IPS-18c (cell line): Measurements from ENCODE around the gene CEP19.
A peak's percentile ranks its signal among the peaks of the same experiment; 100 is the strongest.
"Not testable (repeated sequence)": the region's sequence is repeated elsewhere in the genome, so short reads cannot be mapped to it uniquely, and the experiment has no call there.

Experiments used
- H3K4me3 ChIP-seq: 2 replicates; pipeline ENCODE4 v1.7.0; 2013; ENCODE audit warnings: low read depth, mild to moderate bottlenecking, low read length, moderate library complexity; ENCODE audit not compliant: insufficient read depth
- H3K9me3 ChIP-seq: one replicate; pipeline ENCODE4 v1.6.1; 2013; ENCODE audit warnings: mild to moderate bottlenecking, low read length, moderate library complexity; ENCODE audit not compliant: control insufficient read depth, insufficient read depth

The CEP19 gene, protein sequence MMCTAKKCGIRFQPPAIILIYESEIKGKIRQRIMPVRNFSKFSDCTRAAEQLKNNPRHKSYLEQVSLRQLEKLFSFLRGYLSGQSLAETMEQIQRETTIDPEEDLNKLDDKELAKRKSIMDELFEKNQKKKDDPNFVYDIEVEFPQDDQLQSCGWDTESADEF

DNA sequence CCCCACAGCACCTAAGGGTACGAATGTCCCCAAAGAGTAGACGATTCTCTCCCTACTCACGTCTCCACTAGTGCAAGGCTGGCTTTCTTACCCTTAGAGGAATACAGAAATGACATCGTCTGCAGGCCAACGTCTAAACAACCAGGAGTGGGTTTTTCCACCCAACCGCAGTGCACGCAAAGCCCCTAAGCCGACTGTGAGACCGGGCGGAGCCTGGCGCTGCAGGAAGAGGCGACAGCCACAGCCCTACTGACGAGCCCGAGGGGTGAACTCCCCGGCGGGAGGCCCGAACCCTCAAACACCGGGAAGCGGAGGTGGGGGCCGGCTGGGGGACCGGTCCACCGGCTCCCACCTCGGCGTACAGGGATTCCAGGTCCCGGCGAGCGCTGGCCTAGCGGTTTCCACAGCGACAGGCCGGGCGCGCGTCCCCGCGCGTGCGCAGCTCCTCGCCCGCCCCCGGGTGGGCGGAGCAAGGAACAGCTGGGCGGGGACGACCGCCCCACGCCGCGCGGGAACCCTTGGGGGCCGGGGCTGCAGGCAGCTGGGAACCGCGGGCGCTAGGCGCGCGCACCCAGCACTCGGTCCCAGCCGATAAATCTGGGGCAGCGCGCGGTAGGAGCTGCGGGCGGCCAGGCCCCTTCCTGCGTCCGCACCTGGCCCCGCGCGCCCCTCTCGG, at the start of gene CEP19, which contains the start of gene PIGX:
Gene CEP19 (minus strand): TSS at position 413 of the 676 bp plus-strand sequence. CDS start 3,593 bp downstream, outside the sequence.
Gene PIGX (plus strand): TSS at position 540 of the 676 bp plus-strand sequence.
- Histone ChIP-seq H3K4me3 (peak within 1 kb of the TSS; percentile 80), H3K9me3 (no peaks in the 10 kb centered on the region)

DNA sequence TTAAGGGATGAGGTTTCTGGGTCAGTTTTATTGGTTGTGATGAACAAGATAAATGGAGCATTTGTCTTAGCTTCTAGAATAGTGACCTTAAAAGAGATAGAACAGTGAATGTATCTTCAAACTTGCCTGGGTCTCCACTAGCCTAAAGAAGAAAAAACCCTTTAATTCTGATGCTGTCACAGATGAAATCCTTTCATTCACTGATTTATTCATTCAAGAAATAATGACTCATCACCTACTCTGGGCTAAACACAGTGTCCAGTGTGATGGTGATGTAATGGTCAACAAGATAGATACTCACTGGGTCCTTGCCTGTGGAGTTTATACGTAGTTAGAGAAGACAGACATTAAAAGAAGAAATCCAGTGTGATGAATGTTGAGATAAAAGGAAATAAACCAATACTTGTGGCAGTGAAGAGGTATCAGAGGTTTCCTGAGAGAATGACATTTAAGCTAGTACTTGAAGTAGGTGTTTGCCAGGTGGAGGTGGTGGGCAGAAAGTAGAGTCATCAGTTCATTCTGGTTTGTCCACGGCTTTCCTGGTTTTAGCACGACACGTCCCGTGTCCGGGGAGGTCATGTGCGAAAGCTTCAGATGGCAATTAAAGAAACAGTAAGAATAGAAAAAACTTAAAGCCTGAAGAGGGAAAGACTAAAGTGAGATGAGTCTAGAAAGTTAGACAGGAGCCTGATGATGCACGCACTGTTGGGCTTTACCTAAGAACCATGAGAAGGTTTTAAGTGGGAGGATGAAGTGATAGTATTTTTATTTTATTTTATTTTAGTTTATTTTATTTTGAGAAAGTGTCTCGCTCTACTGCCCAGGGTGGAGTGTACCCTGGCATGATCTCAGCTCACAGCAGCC, 46.1 kb upstream of the CEP19 start:
- peaks cover 6% of the 10 kb centered on the region for H3K9me3 ChIP-seq

DNA sequence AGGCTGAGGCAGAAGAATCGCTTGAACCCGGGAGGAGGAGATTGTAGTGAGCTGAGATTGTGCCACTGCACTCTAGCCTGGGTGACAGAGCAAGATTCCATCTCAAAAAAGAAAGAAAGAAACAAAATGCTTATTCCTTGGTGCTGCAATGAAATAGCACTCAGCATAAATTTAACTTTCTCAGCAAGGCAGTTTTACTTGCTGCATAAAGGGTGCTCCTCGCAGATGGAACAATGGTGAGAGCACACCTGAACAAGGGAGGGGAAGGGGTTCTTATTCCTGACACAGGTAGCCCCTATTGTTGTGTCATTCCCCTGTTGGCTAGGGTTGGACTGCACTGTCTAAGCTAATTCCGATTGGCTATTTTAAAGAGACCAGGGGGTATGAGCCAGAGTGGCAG, 44.7 kb upstream of the CEP19 start:
- Histone ChIP-seq H3K4me3 (no peak overlapping the region), H3K9me3 (peaks cover 6% of the 10 kb centered on the region)

More for the DNA sequence above, 46.1 kb upstream of the CEP19 start:
- H3K4me3 ChIP-seq, result no peak overlapping the region

GRCh38 chr3:196754091-196754981, 42.3 kb upstream of the CEP19 start:
- H3K9me3 ChIP-seq, result peaks cover 6% of the 10 kb centered on the region
- no peak overlapping the region for H3K4me3 ChIP-seq

DNA sequence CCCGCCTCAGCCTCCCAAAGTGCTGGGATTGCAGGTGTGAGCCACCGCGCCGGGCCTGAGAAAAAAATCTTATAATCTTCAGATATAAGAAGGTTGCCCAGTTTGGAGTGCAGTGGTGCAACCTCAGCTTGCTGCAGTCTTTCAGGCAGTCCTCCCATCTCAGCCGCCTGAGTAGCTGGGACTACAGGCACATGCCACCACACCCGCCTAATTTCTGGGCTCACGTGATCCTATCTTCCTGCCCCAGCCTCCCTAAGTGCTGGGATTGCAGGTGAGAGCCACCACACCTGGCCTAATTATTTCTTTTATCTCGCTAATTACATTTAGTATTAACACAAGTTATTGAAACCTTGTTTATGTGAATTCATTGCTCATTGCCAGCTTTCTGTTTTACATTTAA, 41.2 kb upstream of the CEP19 start:
- H3K9me3 ChIP-seq, result peaks cover 6% of the 10 kb centered on the region
- H3K4me3 ChIP-seq, result no peak overlapping the region

DNA sequence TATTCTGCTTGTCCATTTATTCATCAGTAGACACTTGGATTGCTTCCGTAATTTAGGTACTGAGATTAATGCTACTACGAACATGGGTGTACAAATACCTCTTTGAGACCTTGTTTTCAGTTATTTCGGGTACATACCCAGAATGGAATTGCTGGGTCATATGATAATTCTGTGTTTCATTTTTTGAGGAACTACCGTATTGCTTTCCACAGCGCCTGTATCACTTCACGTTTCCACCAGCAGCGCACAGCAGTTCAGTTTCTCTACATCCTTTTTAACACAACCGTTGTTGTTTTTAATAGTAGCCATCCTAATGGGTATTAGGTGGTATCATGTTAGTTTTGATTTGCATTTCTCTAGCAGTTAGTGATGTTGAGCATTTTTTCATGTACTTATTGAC, 37.1 kb upstream of the CEP19 start:
- Histone ChIP-seq H3K4me3 (no peak overlapping the region), H3K9me3 (no peaks in the 10 kb centered on the region)

GRCh38 chr3:196743569-196743968, 31.5 kb upstream of the CEP19 start:
- H3K4me3 ChIP-seq, result not testable (repeated sequence)

GRCh38 chr3:196741249-196741889, 29.3 kb upstream of the CEP19 start:
- no peaks in the 10 kb centered on the region for H3K9me3 ChIP-seq
- peak overlapping the region; percentile 90 for H3K4me3 ChIP-seq

More at GRCh38 chr3:196743569-196743968, 31.5 kb upstream of the CEP19 start:
- H3K9me3 ChIP-seq, result not testable (repeated sequence)

- Histone ChIP-seq H3K4me3 (peak overlapping the region; percentile 90), H3K9me3 (no peaks in the 10 kb centered on the region)
Measured at GRCh38 chr3:196740481-196741248, 28.6 kb upstream of the CEP19 start.

- no peaks in the 10 kb centered on the region for H3K9me3 ChIP-seq
- H3K4me3 ChIP-seq, result peak within 1 kb of the TSS; percentile 90
Measured at GRCh38 chr3:196739671-196740480, 27.8 kb upstream of the CEP19 start, which contains the start of gene PAK2. PAK2 (plus strand) TSS chr3:196739857; CDS start chr3:196782647, 42,790 bp downstream.

- Histone ChIP-seq H3K9me3 (no peaks in the 10 kb centered on the region), H3K4me3 (no peak overlapping the region)
Measured at GRCh38 chr3:196737655-196738054, 25.6 kb upstream of the CEP19 start.

DNA sequence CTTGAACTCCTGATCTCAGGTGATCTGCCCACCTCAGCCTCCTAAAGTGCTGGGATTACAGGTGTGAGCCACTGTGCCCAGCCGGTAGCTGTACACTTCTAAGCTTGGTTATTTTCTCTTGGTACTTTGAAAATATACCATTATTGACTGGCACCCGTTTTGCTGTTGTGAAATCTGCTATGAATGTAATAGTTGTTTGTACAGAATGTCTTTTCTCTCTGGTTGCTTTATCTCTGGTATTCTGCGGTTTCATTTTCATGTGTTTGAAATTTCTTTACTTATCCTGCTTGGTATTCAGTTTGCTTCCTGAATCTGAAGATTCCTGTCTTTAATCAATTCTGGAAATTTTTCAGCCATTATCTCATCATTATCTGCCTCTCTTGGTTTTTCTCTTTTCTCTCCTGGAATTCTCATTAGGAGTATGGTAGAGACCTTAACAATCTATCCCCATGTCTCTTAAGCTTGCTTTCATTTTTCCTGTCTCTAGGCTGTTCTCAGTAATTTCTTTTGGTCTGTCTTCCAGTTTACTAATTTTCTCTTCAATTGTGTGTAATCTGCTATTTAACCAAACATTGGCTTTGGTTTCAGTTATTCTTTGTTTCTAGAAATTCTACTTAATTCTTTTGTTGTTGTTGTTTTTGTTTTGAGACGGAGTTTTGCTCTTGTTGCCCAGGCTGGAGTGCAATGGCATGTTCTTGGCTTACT, 24.8 kb upstream of the CEP19 start:
- no peaks in the 10 kb centered on the region for H3K9me3 ChIP-seq
- H3K4me3 ChIP-seq, result no peak overlapping the region

DNA sequence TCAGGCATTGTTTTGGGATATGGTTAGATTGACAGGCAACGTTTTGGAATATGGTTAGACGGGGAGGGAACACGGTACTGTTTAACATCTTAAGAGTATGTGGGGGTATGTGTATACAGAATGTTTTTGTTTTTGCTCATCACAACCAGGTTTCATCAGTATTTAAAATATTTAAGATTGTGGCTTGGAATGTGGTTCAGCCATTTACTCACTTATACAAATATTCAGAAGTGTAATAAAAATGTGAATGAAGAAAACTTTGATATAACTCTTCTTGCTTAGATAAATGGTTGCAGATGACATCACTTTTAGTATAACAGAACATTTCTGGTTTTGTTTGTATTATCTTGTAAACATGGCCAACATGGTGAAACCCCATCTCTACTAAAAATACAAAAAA, 23.7 kb upstream of the CEP19 start:
- Histone ChIP-seq H3K9me3 (no peaks in the 10 kb centered on the region), H3K4me3 (no peak overlapping the region)

- no peak overlapping the region for H3K4me3 ChIP-seq
Measured at GRCh38 chr3:196726788-196727675, 15.0 kb upstream of the CEP19 start.

More at GRCh38 chr3:196726788-196727675, 15.0 kb upstream of the CEP19 start:
- H3K9me3 ChIP-seq, result no peaks in the 10 kb centered on the region
